Astrocyte of the cerebellum (primary cell): Measurements from ENCODE around the gene KRTAP1-5.
"Not testable (repeated sequence)": the region's sequence is repeated elsewhere in the genome, so short reads cannot be mapped to it uniquely, and the experiment has no call there.

Source experiments
- DNase-seq: peaks from one replicate; pipeline ENCODE4 v3.0.0-alpha.2; 2011; ENCODE audit warnings: low read depth
- H3K4me3 ChIP-seq: 2 replicates; pipeline ENCODE4 v1.5.1; 2011; ENCODE audit warnings: mild to moderate bottlenecking, low read depth, low read length, moderate library complexity
- CTCF ChIP-seq: IDR thresholded peaks from 2 replicates; pipeline ENCODE4 v1.5.1; 2012; ENCODE audit warnings: low read length, low read depth, moderate library complexity, mild to moderate bottlenecking; ENCODE audit errors: missing control alignments
- in situ Hi-C: cut with HindIII; loops from 2 replicates; pipeline ENCODE4 v1.10.0; 2017; ENCODE audit warnings: low sequenced_read_pairs

Gene KRTAP1-5

GRCh38 chr17:41003926-41004325 lies 23.1 kb downstream of the KRTAP1-5 start:
- no peak for TF ChIP-seq CTCF
- in situ Hi-C loops = no loop called here
- no peak for DNase-seq
- H3K4me3 ChIP-seq = no peak overlapping the region

GRCh38 chr17:41002814-41003213 lies 24.2 kb downstream of the KRTAP1-5 start:
- in situ Hi-C loops = no loop called here
- DNase-seq = no peak
- TF ChIP-seq CTCF = no peak
- no peak overlapping the region for H3K4me3 ChIP-seq

GRCh38 chr17:41001795-41002194 lies 25.2 kb downstream of the KRTAP1-5 start:
- no peak for DNase-seq
- no peak overlapping the region for H3K4me3 ChIP-seq
- TF ChIP-seq CTCF = no peak
- in situ Hi-C loops = no loop called here

- DNase-seq, H3K4me3 ChIP-seq, in situ Hi-C loops: not testable (repeated sequence)
Observed at GRCh38 chr17:40999563-40999962, 27.4 kb downstream of the KRTAP1-5 start, which contains the start of gene KRTAP3-2. KRTAP3-2 (minus strand) TSS chr17:40999906; CDS start chr17:40999853, 53 bp downstream.

- no peak for TF ChIP-seq CTCF
- in situ Hi-C loops = no loop called here
- no peak for DNase-seq
- H3K4me3 ChIP-seq = no peak overlapping the region
Observed at GRCh38 chr17:40997361-40997760, 29.6 kb downstream of the KRTAP1-5 start.

GRCh38 chr17:40996829-40997228 lies 30.2 kb downstream of the KRTAP1-5 start:
- TF ChIP-seq CTCF = no peak
- H3K4me3 ChIP-seq = no peak overlapping the region
- no peak for DNase-seq
- in situ Hi-C loops = no loop called here

- no peak overlapping the region for H3K4me3 ChIP-seq
- no peak for TF ChIP-seq CTCF
- DNase-seq = no peak
- in situ Hi-C loops = no loop called here
Observed at GRCh38 chr17:40995116-40995515, 31.9 kb downstream of the KRTAP1-5 start.
